NCI-H460 (cell line): ENCODE results near the gene LIPG. TPM values are rescaled to one million over a fixed set of nuclear protein-coding genes. Genes with fewer than 3 reads are reported as not detected.

Experiments
- DNase-seq: peaks from one replicate; pipeline ENCODE4 v3.0.0-alpha.2; 2016; ENCODE audit warnings: low read depth; ENCODE audit errors: extremely low read depth
- total RNA-seq: library from RNA; depleted of rRNA; stranded (reverse); fragments of >200 nt; shearing (Covaris generic); gene quantifications from 2 replicates; pipeline ENCODE4 v1.2.3, GENCODE V29; 2014; rRNA removed

The LIPG gene
- total RNA-seq, 1 experiment from 2014 or later, result 1.9 TPM

GRCh38 chr18:49630246-49630699 is 68.4 kb downstream of the LIPG start:
- DNase-seq, result no peak

- no peak for DNase-seq
Measured at GRCh38 chr18:49631146-49631866, 69.4 kb downstream of the LIPG start.

- DNase-seq, result no peak
Measured at GRCh38 chr18:49632588-49632987, 70.7 kb downstream of the LIPG start.

- no peak for DNase-seq
Measured at GRCh38 chr18:49638209-49638785, 76.4 kb downstream of the LIPG start.

GRCh38 chr18:49638891-49639557 is 77.2 kb downstream of the LIPG start:
- DNase-seq, result no peak

- DNase-seq, result no peak
Measured at GRCh38 chr18:49639643-49640391, 78.0 kb downstream of the LIPG start.

GRCh38 chr18:49640741-49641140 is 78.9 kb downstream of the LIPG start:
- DNase-seq, result no peak

- DNase-seq, result no peak
Measured at GRCh38 chr18:49645196-49645595, 83.3 kb downstream of the LIPG start.

GRCh38 chr18:49645841-49646351 is 84.0 kb downstream of the LIPG start:
- DNase-seq, result no peak

- no peak for DNase-seq
Measured at GRCh38 chr18:49646873-49647272, 85.0 kb downstream of the LIPG start.

- no peak for DNase-seq
Measured at GRCh38 chr18:49647496-49648168, 85.8 kb downstream of the LIPG start.

- no peak for DNase-seq
Measured at GRCh38 chr18:49648326-49648725, 86.5 kb downstream of the LIPG start.

Other genes starting within 250 kb of the LIPG start
- 38.8 and 44.3 TPM in 2 replicates for gene DYM, start 101.4 kb upstream of the LIPG start, total RNA-seq
- gene C18orf32, start 74.8 kb upstream of the LIPG start, total RNA-seq, result 64.0 and 65.5 TPM in 2 replicates
- gene RPL17, start 69.6 kb upstream of the LIPG start, total RNA-seq, result 2,950 and 3,248 TPM in 2 replicates